Tibial nerve (tissue), 4 donors: ENCODE data around the gene SNX10. TPM values are rescaled to one million over a fixed set of nuclear protein-coding genes. Genes with fewer than 3 reads are reported as not detected.

Experiments used
- DNase-seq, 2 donors: peaks; one replicate each; pipeline ENCODE4 v3.0.0-alpha.2; 2019; ENCODE audit warnings: low spot score in 2 of 2
- H3K27ac ChIP-seq, 4 donors: fragments of 200-600 bp; sonication (generic) in 3 of 4; one replicate each; pipeline ENCODE4 v1.5.1; 2017 to 2019; ENCODE audit warnings: mild to moderate bottlenecking in 1 of 4
- H3K27me3 ChIP-seq, 2 donors: fragments of 200-600 bp; sonication (generic) in 1 of 2; one replicate each; pipeline versions ENCODE4 v1.5.1 to v1.6.0; 2017 to 2019
- H3K36me3 ChIP-seq, 3 donors: fragments of 200-600 bp; sonication (generic); one replicate each; pipeline ENCODE4 v1.5.1; 2018 to 2019
- H3K4me1 ChIP-seq, 4 donors: fragments of 200-600 bp; sonication (generic) in 3 of 4; one replicate each; pipeline ENCODE4 v1.5.1; 2017 to 2019
- H3K4me3 ChIP-seq, 4 donors: fragments of 200-600 bp; sonication (generic) in 3 of 4; one replicate each; pipeline ENCODE4 v1.5.1; 2017 to 2019; ENCODE audit warnings: mild to moderate bottlenecking in 1 of 4, moderate library complexity in 1 of 4
- H3K9me3 ChIP-seq, 4 donors: fragments of 200-600 bp; sonication (generic) in 3 of 4; one replicate each; pipeline ENCODE4 v1.5.1; 2017 to 2019
- CTCF ChIP-seq, 5 experiments: fragments of 200-600 bp in 3 of 5; fragments of 450-650 bp in 2 of 5; sonication (generic) in 3 of 5; IDR thresholded peaks; one replicate each; pipeline ENCODE4 v1.5.1; 2016 to 2019; ENCODE audit warnings: antibody characterized with exemption in 5 of 5, mild to moderate bottlenecking in 3 of 5, moderate library complexity in 2 of 5
- EP300 ChIP-seq, 2 donors: sonication (generic); formaldehyde crosslinking; IDR thresholded peaks; one replicate each; pipeline ENCODE4 v1.6.1; 2017; ENCODE audit warnings: antibody characterized with exemption in 2 of 2, mild to moderate bottlenecking in 1 of 2
- POLR2A ChIP-seq, 2 donors: fragments of 450-650 bp; IDR thresholded peaks; one replicate each; pipeline ENCODE4 v1.6.1; 2017; ENCODE audit warnings: antibody characterized with exemption in 2 of 2, mild to moderate bottlenecking in 2 of 2, moderate library complexity in 2 of 2
- WGBS, 2 donors: methylation state at CpG; one replicate each; pipeline ENCODE4 v1.1.5; 2018; 5-methylcytosine and 5-hydroxymethylcytosine counted together
- total RNA-seq, 4 donors: library from RNA; depleted of rRNA; stranded (reverse); fragments of >200 nt; gene quantifications; one replicate each; pipeline ENCODE4 v1.1.0, GENCODE V29; 2016

The SNX10 gene
- total RNA-seq, 4 donors from 2014 or later, result 1.7 to 15.9 (median 2.5) TPM

GRCh38 chr7:26334166-26334859, 42.7 kb downstream of the SNX10 start:
- no peak overlapping the region for H3K27ac ChIP-seq
- H3K9me3 ChIP-seq, result peaks cover 0 to 11% (median 0%) of the 10 kb centered on the region in 4 donors
- TF ChIP-seq EP300 (IDR thresholded peaks at IDR 0.05), result no peak
- no peak for DNase-seq
- no peaks in the 10 kb centered on the region for H3K4me1 ChIP-seq
- 74 to 87% methylated on average over 1 of the region's 1 CpG for WGBS, 2 donors
- H3K4me3 ChIP-seq, result no peak overlapping the region
- H3K27me3 ChIP-seq, result no peaks in the 10 kb centered on the region
- H3K36me3 ChIP-seq, result no peaks in the 10 kb centered on the region

- no peaks in the 10 kb centered on the region for H3K4me1 ChIP-seq
- DNase-seq, result no peak
- H3K4me3 ChIP-seq, result no peak overlapping the region
- no peaks in the 10 kb centered on the region for H3K27me3 ChIP-seq
- no peak overlapping the region for H3K27ac ChIP-seq
- TF ChIP-seq CTCF (IDR thresholded peaks at IDR 0.05), result no peak
- no peak for TF ChIP-seq EP300 (IDR thresholded peaks at IDR 0.05)
- no peak for TF ChIP-seq POLR2A (IDR thresholded peaks at IDR 0.05)
- WGBS, 2 donors, result 27 to 37% methylated on average over 2 of the region's 2 CpGs
- H3K9me3 ChIP-seq, result peaks cover 0 to 10% (median 0%) of the 10 kb centered on the region in 4 donors
- no peaks in the 10 kb centered on the region for H3K36me3 ChIP-seq
These were observed 45.7 kb downstream of the SNX10 start for GRCh38 chr7:26337232-26337865.

GRCh38 chr7:26340476-26341018, 48.9 kb downstream of the SNX10 start:
- Histone ChIP-seq H3K36me3 (no peaks in the 10 kb centered on the region), H3K4me1 (no peaks in the 10 kb centered on the region), H3K4me3 (no peak overlapping the region), H3K27me3 (no peaks in the 10 kb centered on the region), H3K27ac (no peak overlapping the region), H3K9me3 (no peaks in the 10 kb centered on the region)
- DNase-seq, result no peak
- no peak for TF ChIP-seq POLR2A (IDR thresholded peaks at IDR 0.05)
- TF ChIP-seq CTCF (IDR thresholded peaks at IDR 0.05), result no peak
- TF ChIP-seq EP300 (IDR thresholded peaks at IDR 0.05), result no peak
- 89 to 95% methylated on average over 6 of the region's 6 CpGs for WGBS, 2 donors

GRCh38 chr7:26343320-26343832, 51.7 kb downstream of the SNX10 start:
- Histone ChIP-seq H3K9me3 (no peaks in the 10 kb centered on the region), H3K36me3 (no peaks in the 10 kb centered on the region), H3K27me3 (no peaks in the 10 kb centered on the region), H3K27ac (no peak overlapping the region), H3K4me3 (no peak overlapping the region), H3K4me1 (no peaks in the 10 kb centered on the region)
- 75 to 78% methylated on average over 10 of the region's 10 CpGs for WGBS, 2 donors
- no peak for DNase-seq
- TF ChIP-seq EP300 (IDR thresholded peaks at IDR 0.05), result no peak
- TF ChIP-seq CTCF (IDR thresholded peaks at IDR 0.05), result no peak
- TF ChIP-seq POLR2A (IDR thresholded peaks at IDR 0.05), result no peak

- H3K36me3 ChIP-seq, result no peaks in the 10 kb centered on the region
These were observed 52.2 kb downstream of the SNX10 start for GRCh38 chr7:26343837-26344236.

More at GRCh38 chr7:26343837-26344236, 52.2 kb downstream of the SNX10 start:
- Histone ChIP-seq H3K4me1 (no peaks in the 10 kb centered on the region), H3K27ac (no peak overlapping the region), H3K27me3 (no peaks in the 10 kb centered on the region), H3K9me3 (no peaks in the 10 kb centered on the region), H3K4me3 (no peak overlapping the region)
- WGBS, 2 donors, result 87 to 94% methylated on average over 2 of the region's 2 CpGs
- TF ChIP-seq EP300 (IDR thresholded peaks at IDR 0.05) (no peak), POLR2A (IDR thresholded peaks at IDR 0.05) (no peak), CTCF (IDR thresholded peaks at IDR 0.05) (no peak)
- DNase-seq, result no peak
